GM21528 (cell line): Measurements from ENCODE around the gene CEP89.
"Not testable (repeated sequence)": the region's sequence is repeated elsewhere in the genome, so short reads cannot be mapped to it uniquely, and the experiment has no call there.

Experiments
- ATAC-seq: cut with Tn5 transposase; IDR thresholded peaks from one replicate; pipeline ENCODE4 v1.9.1; 2021; ENCODE audit warnings: mild to moderate bottlenecking, moderate library complexity; ENCODE audit not compliant: unreplicated experiment, low FRiP score

Gene CEP89

GRCh38 chr19:32971715-32972540 lies at the start of gene CEP89, which contains the start of gene FAAP24:
CEP89 (minus strand) TSS chr19:32971958; CDS start chr19:32971874, 84 bp downstream.
FAAP24 (plus strand) TSS chr19:32972242; CDS start chr19:32973197, 955 bp downstream.
- ATAC-seq, result peak; percentile 98

- ATAC-seq, result not testable (repeated sequence)
Observed at GRCh38 chr19:33010891-33011290, 39.1 kb upstream of the CEP89 start.

GRCh38 chr19:33008738-33009137 lies 37.0 kb upstream of the CEP89 start:
- ATAC-seq, result no peak

GRCh38 chr19:33005440-33005839 lies 33.7 kb upstream of the CEP89 start:
- no peak for ATAC-seq

GRCh38 chr19:33003424-33004024 lies 31.8 kb upstream of the CEP89 start:
- ATAC-seq, result not testable (repeated sequence)

- not testable (repeated sequence) for ATAC-seq
Observed at GRCh38 chr19:33002126-33002865, 30.5 kb upstream of the CEP89 start.

GRCh38 chr19:33000910-33001309 lies 29.2 kb upstream of the CEP89 start:
- no peak for ATAC-seq

- ATAC-seq, result no peak
Observed at GRCh38 chr19:33000510-33000909, 28.8 kb upstream of the CEP89 start.

- ATAC-seq, result no peak
Observed at GRCh38 chr19:32998722-32999121, 27.0 kb upstream of the CEP89 start.

- no peak for ATAC-seq
Observed at GRCh38 chr19:32997716-32998355, 26.1 kb upstream of the CEP89 start.

GRCh38 chr19:32997061-32997464 lies 25.3 kb upstream of the CEP89 start:
- ATAC-seq, result not testable (repeated sequence)

GRCh38 chr19:32995966-32996365 lies 24.2 kb upstream of the CEP89 start:
- not testable (repeated sequence) for ATAC-seq

- ATAC-seq, result no peak
Observed at GRCh38 chr19:32988724-32989123, 17.0 kb upstream of the CEP89 start.

- not testable (repeated sequence) for ATAC-seq
Observed at GRCh38 chr19:32988254-32988653, 16.5 kb upstream of the CEP89 start.

GRCh38 chr19:32982488-32982887 lies 10.7 kb upstream of the CEP89 start:
- ATAC-seq, result not testable (repeated sequence)

GRCh38 chr19:32979807-32980206 lies 8.0 kb upstream of the CEP89 start:
- not testable (repeated sequence) for ATAC-seq

GRCh38 chr19:32977813-32978212 lies 6.1 kb upstream of the CEP89 start:
- not testable (repeated sequence) for ATAC-seq

GRCh38 chr19:32977280-32977679 lies 5.5 kb upstream of the CEP89 start:
- no peak for ATAC-seq

- no peak for ATAC-seq
Observed at GRCh38 chr19:32976223-32976805, 4.6 kb upstream of the CEP89 start.

- no peak for ATAC-seq
Observed at GRCh38 chr19:32971012-32971595, 654 bp downstream of the CEP89 start.
